HCT116 (cell line): ENCODE results near the gene DMBT1. TPM values are rescaled to one million over a fixed set of nuclear protein-coding genes. Genes with fewer than 3 reads are reported as not detected.

ENCODE experiments used
- ATAC-seq: fragments of 200-7000 bp; cut with Tn5 transposase; 2 replicates; pipeline ENCODE4 v1.9.1; 2020; ENCODE audit warnings: mild to moderate bottlenecking, moderate library complexity
- BruUV-seq: library from RNA; stranded (reverse); fragments of 400-500 nt; replicated peaks from 2 replicates; lab custom pipeline; 2021; lab: Mats Ljungman, UMichigan
- CTCF ChIA-PET: fragments of 300-600 bp; sonication (Branson Sonifier 250); formaldehyde crosslinking; loops from one replicate; lab custom pipeline; 2021; ENCODE audit warnings: antibody characterized with exemption; lab: Charles Lee
- POLR2A ChIA-PET: fragments of 300-600, 350-600 bp; sonication (Branson Sonifier 250); formaldehyde crosslinking; loops from one replicate; lab custom pipeline; 2021; ENCODE audit warnings: antibody characterized with exemption; lab: Charles Lee
- RAD21 ChIA-PET, 2 experiments: fragments of 300-600 bp; sonication (Branson Sonifier 250); formaldehyde crosslinking; loops; one replicate each; lab custom pipeline; 2023; ENCODE audit warnings: low total read pairs in 2 of 2; ENCODE audit not compliant: uncharacterized antibody in 2 of 2, unreplicated experiment in 2 of 2, low non-redundant PET in 1 of 2; lab: Charles Lee
- DNase-seq: peaks from one replicate; pipeline ENCODE4 v3.0.0-alpha.2; 2010; ENCODE audit warnings: low read depth, low spot score
- H2AFZ ChIP-seq: fragments of 200-600 bp; shearing (Covaris generic), sonication (generic); 2 replicates; pipeline ENCODE4 v1.6.1; 2017; ENCODE audit warnings: low read depth, mixed run types, mixed read lengths, antibody characterized with exemption, low read length; ENCODE audit not compliant: poor library complexity, severe bottlenecking
- H3K27ac ChIP-seq: 2 replicates; pipeline ENCODE4 v1.5.1; 2012; ENCODE audit warnings: low read depth, low read length
- H3K27me3 ChIP-seq: fragments of 200-600 bp; sonication (generic); 2 replicates; pipeline ENCODE4 v1.6.1; 2016; ENCODE audit warnings: mixed run types, low read length, mixed read lengths; ENCODE audit not compliant: insufficient read depth
- H3K36me3 ChIP-seq, 2 experiments: fragments of 200-500 bp in 1 of 2; fragments of 200-600 bp in 1 of 2; sonication (Bioruptor generic) in 1 of 2; sonication (generic) in 1 of 2; 2 replicates each; pipeline versions ENCODE4 v1.5.1 to v1.6.1; 2014 to 2016; ENCODE audit warnings: low read length in 2 of 2, inconsistent platforms in 1 of 2, mixed read lengths in 1 of 2, mixed run types in 1 of 2; ENCODE audit not compliant: insufficient read depth in 2 of 2, control insufficient read depth in 1 of 2
- H3K4me1 ChIP-seq, 2 experiments: fragments of 200-600 bp in 1 of 2; sonication (generic) in 1 of 2; 2 replicates each; pipeline versions ENCODE4 v1.5.1 to v1.6.1; 2012 to 2017; ENCODE audit warnings: low read length in 2 of 2, inconsistent platforms in 1 of 2, mild to moderate bottlenecking in 1 of 2, mixed read lengths in 1 of 2, mixed run types in 1 of 2, moderate library complexity in 1 of 2; ENCODE audit not compliant: insufficient read depth in 2 of 2, control insufficient read depth in 1 of 2
- H3K4me2 ChIP-seq: fragments of 200-600 bp; sonication (generic); 2 replicates; pipeline ENCODE4 v1.6.1; 2017; ENCODE audit warnings: mixed run types, low read length, mixed read lengths
- H3K4me3 ChIP-seq, 2 experiments: fragments of 200-600 bp in 1 of 2; sonication (generic) in 1 of 2; replicated peaks in 1 of 2; 2 replicates each; pipeline ENCODE4 v1.5.1; 2011 to 2016; ENCODE audit warnings: low read length in 2 of 2, control low read depth in 1 of 2, low read depth in 1 of 2, mild to moderate bottlenecking in 1 of 2, mixed read lengths in 1 of 2, mixed run types in 1 of 2
- H3K79me2 ChIP-seq: fragments of 200-600 bp; sonication (generic); 2 replicates; pipeline ENCODE4 v1.6.1; 2017; ENCODE audit warnings: mild to moderate bottlenecking, mixed run types, low read length, moderate library complexity, mixed read lengths; ENCODE audit not compliant: insufficient read depth
- H3K9ac ChIP-seq: fragments of 200-600 bp; sonication (generic); 2 replicates; pipeline ENCODE4 v1.6.1; 2016; ENCODE audit warnings: low read length, mixed read lengths
- H3K9me2 ChIP-seq: fragments of 200-600 bp; sonication (generic), shearing (Covaris generic); 2 replicates; pipeline ENCODE4 v1.6.1; 2017; ENCODE audit warnings: mixed run types, mild to moderate bottlenecking, moderate library complexity; ENCODE audit not compliant: insufficient read depth
- H3K9me3 ChIP-seq, 2 experiments: fragments of 200-500 bp in 1 of 2; fragments of 200-600 bp in 1 of 2; sonication (Bioruptor generic) in 1 of 2; sonication (generic) in 1 of 2; 2 replicates each; pipeline ENCODE4 v1.6.1; 2014 to 2017; ENCODE audit warnings: low read length in 2 of 2, mixed read lengths in 2 of 2, inconsistent platforms in 1 of 2, low read depth in 1 of 2, mild to moderate bottlenecking in 1 of 2, mixed run types in 1 of 2, moderate library complexity in 1 of 2; ENCODE audit not compliant: control insufficient read depth in 1 of 2, insufficient read depth in 1 of 2
- H4K20me1 ChIP-seq: fragments of 200-600 bp; sonication (generic), shearing (Covaris generic); 2 replicates; pipeline ENCODE4 v1.6.1; 2017; ENCODE audit warnings: mixed run types, mild to moderate bottlenecking, moderate library complexity; ENCODE audit not compliant: insufficient read depth
- ATF3 ChIP-seq: IDR thresholded peaks from 2 replicates; pipeline ENCODE4 v1.6.1; 2012
- CBX3 ChIP-seq: IDR thresholded peaks from 2 replicates; pipeline ENCODE4 v1.6.1; 2012; ENCODE audit warnings: low read depth
- CTCF ChIP-seq, 3 experiments: fragments of 200-600 bp in 1 of 3; sonication (generic) in 1 of 3; IDR thresholded peaks in 2 of 3; conservative IDR thresholded peaks in 1 of 3; 2 replicates each; pipeline ENCODE4 v1.5.1; 2012 to 2017; ENCODE audit warnings: low read depth in 2 of 3, low read length in 2 of 3, antibody characterized with exemption in 1 of 3, borderline replicate concordance in 1 of 3, control low read depth in 1 of 3, mild to moderate bottlenecking in 1 of 3, mixed read lengths in 1 of 3, mixed run types in 1 of 3, moderate library complexity in 1 of 3; ENCODE audit not compliant: insufficient read depth in 1 of 3
- EGR1 ChIP-seq: IDR thresholded peaks from 2 replicates; pipeline ENCODE4 v1.6.1; 2012; ENCODE audit warnings: low read depth
- ELF1 ChIP-seq: IDR thresholded peaks from 2 replicates; pipeline ENCODE4 v1.6.1; 2012; ENCODE audit warnings: low read depth, borderline replicate concordance
- EZH2phosphoT487 ChIP-seq: fragments of 200-600 bp; IDR thresholded peaks from 2 replicates; pipeline ENCODE4 v1.6.1; 2018; ENCODE audit warnings: antibody characterized with exemption, borderline replicate concordance
- FOSL1 ChIP-seq: IDR thresholded peaks from 2 replicates; pipeline ENCODE4 v1.6.1; 2012; ENCODE audit warnings: low read depth
- JUND ChIP-seq: IDR thresholded peaks from 2 replicates; pipeline ENCODE4 v1.6.1; 2012
- POLR2A ChIP-seq: IDR thresholded peaks from 2 replicates; pipeline ENCODE4 v1.7.0; 2011; ENCODE audit warnings: borderline replicate concordance; ENCODE audit not compliant: insufficient read depth, insufficient read length; ENCODE audit errors: extremely low read depth
- POLR2AphosphoS5 ChIP-seq: IDR thresholded peaks from 2 replicates; pipeline ENCODE4 v1.6.1; 2011; ENCODE audit warnings: mild to moderate bottlenecking, low read depth, low read length, moderate library complexity
- RAD21 ChIP-seq: IDR thresholded peaks from 2 replicates; pipeline ENCODE4 v1.6.1; 2012; ENCODE audit warnings: low read depth, mild to moderate bottlenecking
- REST ChIP-seq: IDR thresholded peaks from 2 replicates; pipeline ENCODE4 v1.6.1; 2012; ENCODE audit warnings: low read depth
- SIN3A ChIP-seq: IDR thresholded peaks from 2 replicates; pipeline ENCODE4 v1.6.1; 2012; ENCODE audit warnings: low read depth
- SP1 ChIP-seq: IDR thresholded peaks from 2 replicates; pipeline ENCODE4 v1.6.1; 2012; ENCODE audit warnings: low read depth
- SRF ChIP-seq: IDR thresholded peaks from 2 replicates; pipeline ENCODE4 v1.6.1; 2012; ENCODE audit warnings: low read depth
- TCF7L2 ChIP-seq: IDR thresholded peaks from 2 replicates; pipeline ENCODE4 v1.7.0; 2011; ENCODE audit warnings: borderline replicate concordance, inconsistent platforms; ENCODE audit not compliant: insufficient read depth, insufficient read length; ENCODE audit errors: extremely low read depth
- YY1 ChIP-seq: IDR thresholded peaks from 2 replicates; pipeline ENCODE4 v1.6.1; 2011; ENCODE audit warnings: low read length, low read depth, moderate library complexity, mild to moderate bottlenecking; ENCODE audit not compliant: insufficient replicate concordance; ENCODE audit errors: extremely low read depth
- ZBTB33 ChIP-seq: IDR thresholded peaks from 2 replicates; pipeline ENCODE4 v1.6.1; 2011; ENCODE audit warnings: mild to moderate bottlenecking, low read length, moderate library complexity; ENCODE audit not compliant: insufficient replicate concordance; ENCODE audit errors: extremely low read depth
- ZFX ChIP-seq: fragments of 450-650 bp; IDR thresholded peaks from 2 replicates; pipeline ENCODE4 v1.6.1; 2017
- intact Hi-C: fragments of 100-400 bp; cut with micrococcal nuclease; formaldehyde crosslinking; loops from 2 replicates; pipeline ENCODE4 v1.10.0; 2022
- total RNA-seq: library from RNA; stranded (reverse); gene quantifications from one replicate; pipeline ENCODE4 v1.2.1, GENCODE V29; 2021; ENCODE audit not compliant: unreplicated experiment

The DMBT1 gene
- total RNA-seq, 1 experiment from 2014 or later, result 0.17 TPM

GRCh38 chr10:122659651-122660050, 99.1 kb downstream of the DMBT1 start:
- intact Hi-C loops, result no loop called here
- H2AFZ ChIP-seq, result no peak overlapping the region
- no peak overlapping the region for H3K4me2 ChIP-seq
- DNase-seq, result no peak
- no peak overlapping the region for H3K9ac ChIP-seq
- POLR2A ChIA-PET, result no interaction called here
- no peaks in the 10 kb centered on the region for H3K4me1 ChIP-seq
- BruUV-seq, result no TSS peak
- no peak overlapping the region for H3K27ac ChIP-seq
- no peaks in the 10 kb centered on the region for H3K79me2 ChIP-seq
- peaks cover 73% of the 10 kb centered on the region for H3K27me3 ChIP-seq
- H3K4me3 ChIP-seq, result no peak overlapping the region
- TF ChIP-seq REST, result no peak
- TF ChIP-seq CBX3, result no peak
- no peak for TF ChIP-seq CTCF (IDR thresholded peaks at IDR 0.05 in 2 of 3, conservative IDR thresholded peaks at IDR 0.05 in 1 of 3; ENCODE audit: borderline replicate concordance in 1 of 3, insufficient read depth in 1 of 3, low read depth in 2 of 3, low read length in 2 of 3)
- no peak for TF ChIP-seq ZFX
- no peak for TF ChIP-seq JUND
- TF ChIP-seq YY1, result no peak
- no peak for TF ChIP-seq RAD21
- no peak for TF ChIP-seq EZH2phosphoT487
- TF ChIP-seq POLR2AphosphoS5, result no peak
- TF ChIP-seq TCF7L2, result no peak
- TF ChIP-seq FOSL1, result no peak
- TF ChIP-seq SIN3A, result no peak
- no peak for TF ChIP-seq ATF3
- no peak for TF ChIP-seq EGR1
- TF ChIP-seq ELF1, result no peak
- no peak for TF ChIP-seq POLR2A
- TF ChIP-seq ZBTB33, result no peak
- no peak for TF ChIP-seq SP1
- TF ChIP-seq SRF, result no peak
- TF ChIP-seq, all 23 proteins: peak for 0
- ATAC-seq, result no peak
- Histone ChIP-seq H3K9me3 (no peaks in the 10 kb centered on the region), H3K9me2 (no peaks in the 10 kb centered on the region), H4K20me1 (no peaks in the 10 kb centered on the region), H3K36me3 (no peaks in the 10 kb centered on the region)
- CTCF ChIA-PET, result no interaction called here
- RAD21 ChIA-PET, result no interaction called here
